PC-3 (cell line): ENCODE results near the gene ERAP2. TPM values are rescaled to one million over a fixed set of nuclear protein-coding genes. Genes with fewer than 3 reads are reported as not detected.
A peak's percentile ranks its signal among the peaks of the same experiment; 100 is the strongest.

Experiments used
- ATAC-seq: fragments of 200-7000 bp; cut with Tn5 transposase; 2 replicates; pipeline ENCODE4 v1.9.1; 2020; ENCODE audit warnings: mild to moderate bottlenecking, moderate library complexity
- BruUV-seq: library from RNA; stranded (reverse); fragments of 400-500 nt; replicated peaks from 2 replicates; lab custom pipeline; 2021; lab: Mats Ljungman, UMichigan
- CTCF ChIA-PET: fragments of 300-600 bp; sonication (Branson Sonifier 250); formaldehyde crosslinking; loops from one replicate; lab custom pipeline; 2022; ENCODE audit warnings: antibody characterized with exemption; lab: Charles Lee
- POLR2A ChIA-PET: fragments of 300-600 bp; sonication (Branson Sonifier 250); formaldehyde crosslinking; loops from one replicate; lab custom pipeline; 2022; ENCODE audit warnings: antibody characterized with exemption; ENCODE audit not compliant: unreplicated experiment; lab: Charles Lee
- DNase-seq: peaks from one replicate; pipeline ENCODE4 v3.0.0-alpha.2; 2015
- H2AFZ ChIP-seq: fragments of 300-600 bp; sonication (generic); 2 replicates; pipeline ENCODE4 v1.6.0; 2016; ENCODE audit warnings: antibody characterized with exemption, low read length
- H3F3A ChIP-seq: fragments of 300-600 bp; sonication (generic); one replicate; pipeline ENCODE4 v1.6.0; 2017; ENCODE audit warnings: antibody characterized with exemption, low read length, control low read depth, mild to moderate bottlenecking; ENCODE audit not compliant: unreplicated experiment
- H3K27ac ChIP-seq: fragments of 300-600 bp; sonication (generic); 2 replicates; pipeline ENCODE4 v1.5.1; 2016; ENCODE audit warnings: mild to moderate bottlenecking, low read length
- H3K27me3 ChIP-seq: fragments of 300-600 bp; sonication (generic); 2 replicates; pipeline ENCODE4 v1.6.1; 2016; ENCODE audit warnings: low read length, mixed read lengths
- H3K36me3 ChIP-seq: fragments of 300-600 bp; sonication (generic); 2 replicates; pipeline ENCODE4 v1.6.1; 2016; ENCODE audit warnings: low read depth, mixed run types, low read length, mixed read lengths
- H3K4me1 ChIP-seq: fragments of 300-600 bp; sonication (generic); 2 replicates; pipeline ENCODE4 v1.5.1; 2016; ENCODE audit warnings: low read length; ENCODE audit not compliant: insufficient read depth
- H3K4me2 ChIP-seq: fragments of 300-600 bp; sonication (generic); 2 replicates; pipeline ENCODE4 v1.6.0; 2016; ENCODE audit warnings: low read length
- H3K4me3 ChIP-seq: fragments of 300-600 bp; sonication (generic); 2 replicates; pipeline ENCODE4 v1.5.1; 2016; ENCODE audit warnings: mild to moderate bottlenecking, low read length, mixed read lengths
- H3K79me2 ChIP-seq: fragments of 300-600 bp; sonication (generic); 2 replicates; pipeline ENCODE4 v1.6.1; 2017; ENCODE audit warnings: low read length, mixed read lengths
- H3K9ac ChIP-seq: fragments of 300-600 bp; sonication (generic); 2 replicates; pipeline ENCODE4 v1.6.0; 2016; ENCODE audit warnings: mild to moderate bottlenecking, low read length
- H3K9me2 ChIP-seq: fragments of 300-600 bp; sonication (generic); replicated peaks from 2 replicates; pipeline ENCODE4 v1.6.1; 2016; ENCODE audit warnings: mixed run types, low read length, mixed read lengths
- H3K9me3 ChIP-seq: fragments of 300-600 bp; sonication (generic); 2 replicates; pipeline ENCODE4 v1.6.1; 2016; ENCODE audit warnings: low read length, mixed read lengths
- H4K20me1 ChIP-seq: fragments of 300-600 bp; sonication (generic); 2 replicates; pipeline ENCODE4 v1.6.1; 2016; ENCODE audit warnings: low read length, mixed read lengths
- CTCF ChIP-seq: fragments of 300-600 bp; sonication (generic); conservative IDR thresholded peaks from 2 replicates; pipeline ENCODE4 v1.5.1; 2017; ENCODE audit warnings: antibody characterized with exemption, low read depth, mild to moderate bottlenecking, low read length
- EZH2 ChIP-seq: fragments of 300-600 bp; sonication (generic); IDR thresholded peaks from one replicate; pipeline ENCODE4 v1.6.1; 2017; ENCODE audit warnings: antibody characterized with exemption, mild to moderate bottlenecking, low read length; ENCODE audit not compliant: unreplicated experiment
- EZH2phosphoT487 ChIP-seq: fragments of 300-600 bp; sonication (generic); IDR thresholded peaks from 2 replicates; pipeline ENCODE4 v1.6.1; 2018; ENCODE audit warnings: mild to moderate bottlenecking, antibody characterized with exemption, low read length, borderline replicate concordance
- intact Hi-C: fragments of 100-400 bp; cut with micrococcal nuclease; formaldehyde crosslinking; loops from 2 replicates; pipeline ENCODE4 v1.9.0; 2023
- total RNA-seq: library from RNA; depleted of rRNA; stranded (reverse); fragments of >200 nt; gene quantifications from 2 replicates; pipeline ENCODE4 v1.2.3, GENCODE V29; 2014

Gene ERAP2
- total RNA-seq, 1 experiment from 2014 or later: 9.6 TPM

DNA sequence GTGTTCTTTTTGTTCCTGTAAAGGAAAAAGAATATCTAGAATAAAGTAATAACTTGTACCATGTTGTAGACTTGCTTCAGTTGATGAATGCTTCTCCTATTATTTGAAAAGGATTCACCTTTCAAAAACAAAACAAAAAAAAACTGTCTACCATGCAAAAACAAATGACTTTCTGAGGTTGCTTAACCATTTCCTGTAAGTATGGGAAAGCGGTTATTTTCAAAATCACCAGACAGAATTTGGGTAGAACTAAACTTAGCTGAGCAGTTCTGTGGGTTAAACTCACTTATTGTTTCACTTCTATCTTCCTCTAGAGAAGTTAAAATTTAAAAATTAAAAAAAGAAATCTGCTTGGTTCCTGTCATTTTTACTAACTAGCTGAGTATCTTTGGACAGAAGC lies 84.8 kb downstream of the ERAP2 start:
- no peak overlapping the region for H3K4me2 ChIP-seq
- 0 out of 2 replicates have a peak, but pooled peaks cover 7% of the 10 kb centered on the region for H3K79me2 ChIP-seq
- intact Hi-C loops: no loop called here
- no peaks in the 10 kb centered on the region for H3F3A ChIP-seq
- H3K9me2 ChIP-seq: no peaks in the 10 kb centered on the region
- no peak overlapping the region for H3K4me3 ChIP-seq
- H3K4me1 ChIP-seq: no peaks in the 10 kb centered on the region
- H3K9me3 ChIP-seq: no peaks in the 10 kb centered on the region
- H3K27me3 ChIP-seq: no peaks in the 10 kb centered on the region
- BruUV-seq: no TSS peak
- H3K9ac ChIP-seq: no peak overlapping the region
- no peaks in the 10 kb centered on the region for H3K36me3 ChIP-seq
- H3K27ac ChIP-seq: no peak overlapping the region
- CTCF ChIA-PET: interaction anchor here (0.7 kb wide), 1 partner anchor 100 kb away, joined by 3 read pairs; no protein-coding TSS in a partner anchor
- POLR2A ChIA-PET: interaction anchor here (0.6 kb wide), 1 partner anchor 135 kb away, joined by 4 read pairs; no protein-coding TSS in a partner anchor
- TF ChIP-seq EZH2phosphoT487 (no peak), CTCF (no peak), EZH2 (no peak)
- ATAC-seq (no peak), DNase-seq (no peak)
- H2AFZ ChIP-seq: no peak overlapping the region
- H4K20me1 ChIP-seq: no peaks in the 10 kb centered on the region

DNA sequence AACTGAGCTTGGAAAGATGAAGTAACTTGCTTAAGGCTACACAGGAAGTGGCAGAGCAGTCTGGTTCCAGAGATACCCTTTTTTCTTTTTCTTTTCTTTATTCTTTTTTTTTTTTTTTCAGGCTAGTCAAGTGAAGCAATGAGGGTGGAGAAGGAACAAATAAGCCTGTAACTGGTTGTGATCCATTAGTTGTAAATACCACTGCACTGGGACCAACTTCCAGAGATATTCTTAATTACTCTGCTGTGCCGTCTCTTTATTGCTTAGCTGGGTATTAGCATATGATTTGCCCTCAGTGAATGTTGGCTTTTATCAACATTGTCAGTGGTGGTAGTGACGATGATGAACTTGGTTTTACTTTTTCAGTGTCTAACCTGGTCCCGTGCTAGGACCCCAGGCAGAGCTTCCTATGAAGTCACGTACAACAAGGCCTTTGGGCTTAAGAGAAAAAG lies 86.3 kb downstream of the ERAP2 start:
- Histone ChIP-seq H2AFZ (no peak overlapping the region), H3F3A (no peaks in the 10 kb centered on the region), H3K4me1 (peaks cover 2% of the 10 kb centered on the region; the same call in 1 of the 2 replicates), H3K9me2 (no peaks in the 10 kb centered on the region), H3K9me3 (no peaks in the 10 kb centered on the region), H3K27me3 (no peaks in the 10 kb centered on the region), H3K36me3 (no peaks in the 10 kb centered on the region), H4K20me1 (no peaks in the 10 kb centered on the region), H3K9ac (no peak overlapping the region), H3K27ac (no peak overlapping the region), H3K4me3 (no peak overlapping the region), H3K79me2 (0 out of 2 replicates have a peak, but pooled peaks cover 7% of the 10 kb centered on the region), H3K4me2 (no peak overlapping the region)
- no TSS peak for BruUV-seq
- POLR2A ChIA-PET: interaction anchor here (0.7 kb wide), 1 partner anchor 326 kb away, joined by 16 read pairs; no protein-coding TSS in a partner anchor
- DNase-seq (no peak), ATAC-seq (no peak)
- TF ChIP-seq CTCF (no peak), EZH2 (no peak), EZH2phosphoT487 (no peak)
- CTCF ChIA-PET: no interaction called here
- intact Hi-C loops: no loop called here

DNA sequence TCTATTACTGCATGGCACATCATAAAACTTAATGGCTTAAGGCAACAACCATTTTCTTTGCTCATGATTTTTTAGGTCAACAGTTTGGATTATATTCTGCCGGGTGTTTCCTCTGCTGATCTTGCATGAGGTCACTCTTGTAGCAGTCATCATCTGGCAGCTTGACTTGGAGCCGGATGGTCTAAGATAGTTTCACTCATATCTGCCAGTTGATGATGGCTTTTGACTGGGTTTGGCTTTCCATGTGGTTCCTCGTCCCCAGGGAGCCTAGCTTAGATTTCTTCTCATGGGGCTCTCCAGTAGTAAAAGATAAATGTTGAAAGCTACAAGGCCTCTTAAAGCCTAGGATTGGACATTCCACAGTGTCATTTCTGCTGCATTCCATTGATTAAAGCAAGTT lies 87.0 kb downstream of the ERAP2 start:
- no peaks in the 10 kb centered on the region for H3K36me3 ChIP-seq
- no peak overlapping the region for H3K4me3 ChIP-seq
- no TSS peak for BruUV-seq
- H3K27ac ChIP-seq: no peak overlapping the region
- H3K4me2 ChIP-seq: no peak overlapping the region
- no peaks in the 10 kb centered on the region for H3F3A ChIP-seq
- peak; percentile 12 for DNase-seq
- H3K9me2 ChIP-seq: no peaks in the 10 kb centered on the region
- 0 out of 2 replicates have a peak, but pooled peaks cover 1% of the 10 kb centered on the region for H3K79me2 ChIP-seq
- intact Hi-C loops: no loop called here
- peaks cover 9% of the 10 kb centered on the region for H3K4me1 ChIP-seq
- ChIA-PET CTCF (no interaction called here), POLR2A (no interaction called here)
- no peak overlapping the region for H2AFZ ChIP-seq
- no peak for TF ChIP-seq CTCF
- TF ChIP-seq EZH2phosphoT487: no peak
- TF ChIP-seq EZH2: no peak
- no peaks in the 10 kb centered on the region for H3K27me3 ChIP-seq
- no peak overlapping the region for H3K9ac ChIP-seq
- no peaks in the 10 kb centered on the region for H4K20me1 ChIP-seq
- ATAC-seq: peak; percentile 54
- no peaks in the 10 kb centered on the region for H3K9me3 ChIP-seq
